Measurements from ENCODE around the gene STX2. TPM values are rescaled to one million over a fixed set of nuclear protein-coding genes. Genes with fewer than 3 reads are reported as not detected.
A peak's percentile ranks its signal among the peaks of the same experiment; 100 is the strongest.
"Not testable (repeated sequence)": the region's sequence is repeated elsewhere in the genome, so short reads cannot be mapped to it uniquely, and the experiment has no call there.

Gene STX2
- total RNA-seq, 4 donors from 2014 or later = 2.9 to 14.7 (median 4.7) TPM

- no peak for TF ChIP-seq CTCF (IDR thresholded peaks at IDR 0.05)
- no peak for TF ChIP-seq POLR2A (IDR thresholded peaks at IDR 0.05)
- 7 to 15% methylated on average over 22 to 87 of the region's 118 CpGs for WGBS, 2 donors
- peak within 1 kb of the TSS; percentile 68 for H3K4me3 ChIP-seq (ENCODE audit: low read depth, poor library complexity, severe bottlenecking)
- peak; percentile 83 to 96 for DNase-seq (ENCODE audit: low spot score in 2 of 2)
- intact Hi-C loops (cut with DNase I; ENCODE audit: low total_unique reads) = no loop called here
These were observed 32.5 kb upstream of the STX2 start, which contains the start of gene RAN for GRCh38 chr12:130871286-130872178. Gene RAN (plus strand): TSS chr12:130872066. CDS start chr12:130872594, 528 bp downstream.

GRCh38 chr12:130870442-130871285, 31.6 kb upstream of the STX2 start:
- DNase-seq (ENCODE audit: low spot score in 2 of 2) = peak; percentile 63 to 94
- no peak overlapping the region for H3K4me3 ChIP-seq (ENCODE audit: low read depth, poor library complexity, severe bottlenecking)
- peak in 1 of 3 donors; percentile 13 for TF ChIP-seq CTCF (IDR thresholded peaks at IDR 0.05)
- no peak for TF ChIP-seq POLR2A (IDR thresholded peaks at IDR 0.05)
- intact Hi-C loops (cut with DNase I; ENCODE audit: low total_unique reads) = no loop called here
- 29 to 46% methylated on average over 28 to 31 of the region's 31 CpGs for WGBS, 2 donors

GRCh38 chr12:130868412-130868811, 29.4 kb upstream of the STX2 start:
- TF ChIP-seq POLR2A (IDR thresholded peaks at IDR 0.05) (no peak), CTCF (IDR thresholded peaks at IDR 0.05) (no peak)
- intact Hi-C loops (cut with DNase I; ENCODE audit: low total_unique reads) = no loop called here
- no peak for DNase-seq (ENCODE audit: low spot score in 2 of 2)
- H3K4me3 ChIP-seq (ENCODE audit: low read depth, poor library complexity, severe bottlenecking) = no peak overlapping the region
- WGBS, 2 donors = 74 to 82% methylated on average over 4 of the region's 4 CpGs

DNA sequence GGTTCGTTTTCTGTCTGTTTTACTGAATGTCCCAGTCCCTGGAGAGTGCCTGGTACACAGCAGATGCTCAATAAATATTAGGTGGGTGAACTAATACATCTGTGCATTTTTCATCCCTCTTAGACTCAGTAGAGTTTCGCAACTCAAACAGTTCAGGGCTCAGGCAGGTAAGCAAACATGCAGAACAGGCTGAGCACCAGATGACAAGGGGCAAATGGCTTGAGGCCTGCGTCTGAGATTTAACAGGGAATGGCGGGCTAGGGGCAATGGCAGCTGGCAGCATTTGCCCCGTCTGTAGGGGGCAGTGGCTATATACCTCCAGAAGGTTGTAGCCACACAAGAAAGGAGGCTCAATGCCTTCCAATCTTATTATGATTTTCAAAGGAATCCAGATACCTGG, 24.2 kb upstream of the STX2 start:
- intact Hi-C loops (cut with DNase I; ENCODE audit: low total_unique reads) = no loop called here
- no peak for DNase-seq (ENCODE audit: low spot score in 2 of 2)
- WGBS, 2 donors = 82 to 88% methylated on average over 5 of the region's 5 CpGs

GRCh38 chr12:130862771-130863170, 23.7 kb upstream of the STX2 start:
- intact Hi-C loops (cut with DNase I; ENCODE audit: low total_unique reads); H3K4me3 ChIP-seq (ENCODE audit: low read depth, poor library complexity, severe bottlenecking); DNase-seq (ENCODE audit: low spot score in 2 of 2): not testable (repeated sequence)
- WGBS, 2 donors = 94 to 96% methylated on average over 8 of the region's 8 CpGs

More for the DNA sequence above, 24.2 kb upstream of the STX2 start:
- TF ChIP-seq CTCF (IDR thresholded peaks at IDR 0.05) (no peak), POLR2A (IDR thresholded peaks at IDR 0.05) (no peak)
- H3K4me3 ChIP-seq (ENCODE audit: low read depth, poor library complexity, severe bottlenecking) = no peak overlapping the region

DNA sequence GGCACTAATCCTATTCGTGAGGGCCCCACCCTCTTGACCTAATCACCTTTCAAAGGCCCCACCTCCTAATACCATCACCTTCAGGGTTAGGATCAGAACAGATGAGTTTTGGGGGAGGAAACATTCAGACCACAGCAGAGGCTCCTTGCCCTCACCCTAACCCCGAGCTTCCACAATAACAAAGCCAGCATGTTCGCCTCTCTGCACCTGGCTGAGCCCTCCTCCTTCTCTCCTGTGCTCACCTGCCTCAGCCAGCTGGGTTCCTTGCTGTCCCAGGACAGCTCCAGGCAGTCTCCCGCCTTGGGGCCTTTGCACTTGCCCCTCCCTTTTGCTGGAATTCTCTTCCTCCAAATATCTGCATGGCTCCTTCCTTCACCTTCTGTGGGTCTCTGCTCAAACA, 23.1 kb upstream of the STX2 start:
- 81 to 93% methylated on average over 4 of the region's 4 CpGs for WGBS, 2 donors
- TF ChIP-seq CTCF (IDR thresholded peaks at IDR 0.05) (no peak), POLR2A (IDR thresholded peaks at IDR 0.05) (no peak)
- no peak overlapping the region for H3K4me3 ChIP-seq (ENCODE audit: low read depth, poor library complexity, severe bottlenecking)
- no peak for DNase-seq (ENCODE audit: low spot score in 2 of 2)
- intact Hi-C loops (cut with DNase I; ENCODE audit: low total_unique reads) = no loop called here

All from lower leg skin (tissue), 4 donors.